Nephron (organoid): ENCODE data around the gene PCK2.

Experiments used
- H3K27ac Mint-ChIP-seq, 3 experiments: 2 replicates each; pipeline ENCODE4 v1.8.0; 2020; ENCODE audit warnings: mixed read lengths in 3 of 3, mild to moderate bottlenecking in 2 of 3, moderate library complexity in 1 of 3
- H3K27me3 Mint-ChIP-seq: 2 replicates; pipeline ENCODE4 v1.8.0; 2021; ENCODE audit warnings: low read depth, mild to moderate bottlenecking, moderate library complexity, mixed read lengths
- H3K36me3 Mint-ChIP-seq: 2 replicates; pipeline ENCODE4 v1.8.0; 2020; ENCODE audit warnings: low read depth, mixed read lengths
- H3K4me1 Mint-ChIP-seq: 2 replicates; pipeline ENCODE4 v1.8.0; 2020; ENCODE audit warnings: mixed read lengths
- H3K4me3 Mint-ChIP-seq, 3 experiments: 2 replicates each; pipeline ENCODE4 v1.8.0; 2020; ENCODE audit warnings: mild to moderate bottlenecking in 3 of 3, mixed read lengths in 3 of 3, moderate library complexity in 2 of 3
- H3K9me3 Mint-ChIP-seq: 2 replicates; pipeline ENCODE4 v1.8.0; 2020; ENCODE audit warnings: mixed read lengths
- CTCF ChIP-seq, 3 experiments: fragments of 200-600 bp; sonication (generic); IDR thresholded peaks; one replicate each; pipeline ENCODE4 v1.5.0; 2021; ENCODE audit warnings: antibody characterized with exemption in 3 of 3; ENCODE audit not compliant: unreplicated experiment in 3 of 3

Gene PCK2

GRCh38 chr14:24123424-24124417 is 29.6 kb downstream of the PCK2 start:
- H3K9me3 Mint-ChIP-seq, result no peaks in the 10 kb centered on the region
- peaks cover 8% of the 10 kb centered on the region for H3K4me1 Mint-ChIP-seq
- no peak for TF ChIP-seq CTCF (IDR thresholded peaks at IDR 0.05; ENCODE audit: unreplicated experiment in 3 of 3)
- no peak overlapping the region for H3K27ac Mint-ChIP-seq
- peaks cover 42% of the 10 kb centered on the region for H3K36me3 Mint-ChIP-seq
- no peak overlapping the region for H3K4me3 Mint-ChIP-seq
- no peaks in the 10 kb centered on the region for H3K27me3 Mint-ChIP-seq

- Mint-ChIP-seq H3K27me3 (no peaks in the 10 kb centered on the region), H3K36me3 (peaks cover 19% of the 10 kb centered on the region), H3K4me3 (no peak overlapping the region), H3K9me3 (no peaks in the 10 kb centered on the region), H3K27ac (no peak overlapping the region), H3K4me1 (peaks cover 24% of the 10 kb centered on the region)
- TF ChIP-seq CTCF (IDR thresholded peaks at IDR 0.05; ENCODE audit: unreplicated experiment in 3 of 3), result no peak
Observed at GRCh38 chr14:24126939-24127338, 32.8 kb downstream of the PCK2 start.

- peaks cover 28% of the 10 kb centered on the region for H3K4me1 Mint-ChIP-seq
- H3K4me3 Mint-ChIP-seq, result no peak overlapping the region
- H3K27ac Mint-ChIP-seq, result no peak overlapping the region
- no peaks in the 10 kb centered on the region for H3K9me3 Mint-ChIP-seq
- no peak for TF ChIP-seq CTCF (IDR thresholded peaks at IDR 0.05; ENCODE audit: unreplicated experiment in 3 of 3)
- H3K27me3 Mint-ChIP-seq, result no peaks in the 10 kb centered on the region
- peaks cover 16% of the 10 kb centered on the region for H3K36me3 Mint-ChIP-seq
Observed at GRCh38 chr14:24127673-24128072, 33.6 kb downstream of the PCK2 start.

GRCh38 chr14:24129410-24129998 is 35.4 kb downstream of the PCK2 start:
- no peak for TF ChIP-seq CTCF (IDR thresholded peaks at IDR 0.05; ENCODE audit: unreplicated experiment in 3 of 3)
- Mint-ChIP-seq H3K4me3 (no peak overlapping the region), H3K4me1 (peaks cover 34% of the 10 kb centered on the region), H3K27ac (no peak overlapping the region), H3K27me3 (no peaks in the 10 kb centered on the region), H3K36me3 (peaks cover 3% of the 10 kb centered on the region), H3K9me3 (no peaks in the 10 kb centered on the region)

- Mint-ChIP-seq H3K36me3 (peaks cover under 1% of the 10 kb centered on the region), H3K4me1 (peaks cover 38% of the 10 kb centered on the region), H3K4me3 (peak within 1 kb of the TSS in 2 of 3 experiments; percentile 79 to 81), H3K9me3 (no peaks in the 10 kb centered on the region), H3K27ac (peak within 1 kb of the TSS; percentile 54 to 87 (median 84)), H3K27me3 (no peaks in the 10 kb centered on the region)
- TF ChIP-seq CTCF (IDR thresholded peaks at IDR 0.05; ENCODE audit: unreplicated experiment in 3 of 3), result no peak
Observed at GRCh38 chr14:24130380-24130716, 36.2 kb downstream of the PCK2 start, which contains the start of gene FITM1. Gene FITM1, plus strand, starts transcription at chr14:24130659. Its CDS starts 905 bp downstream, at chr14:24131564.
